B cell (primary cell): ENCODE measurements around the gene PTMA. TPM values are rescaled to one million over a fixed set of nuclear protein-coding genes. Genes with fewer than 3 reads are reported as not detected.
A peak's percentile ranks its signal among the peaks of the same experiment; 100 is the strongest.

ENCODE experiments used
- ATAC-seq: fragments of 200-7000 bp; cut with Tn5 transposase; one replicate; pipeline ENCODE4 v1.10.0; 2021; ENCODE audit warnings: low read depth, mild to moderate bottlenecking, moderate number of reproducible peaks, moderate library complexity
- CTCF ChIA-PET: fragments of 350-600 bp; sonication (Branson Sonifier 250); formaldehyde crosslinking; loops from one replicate; lab custom pipeline; 2021; ENCODE audit warnings: antibody characterized with exemption, inconsistent platforms; lab: Charles Lee
- POLR2A ChIA-PET: fragments of 350-600 bp; sonication (Branson Sonifier 250); formaldehyde crosslinking; loops from one replicate; lab custom pipeline; 2021; ENCODE audit warnings: antibody characterized with exemption; lab: Charles Lee
- DNase-seq: peaks from one replicate; pipeline ENCODE4 v3.0.0; 2013
- H2AFZ ChIP-seq: 2 replicates; pipeline ENCODE4 v1.6.1; 2012; ENCODE audit warnings: mild to moderate bottlenecking, low read depth, low read length; ENCODE audit not compliant: insufficient read depth, poor library complexity, severe bottlenecking
- H3K27ac ChIP-seq, 2 donors: 1 replicate in 1 of 2; 2 replicates in 1 of 2; pipeline ENCODE4 v1.5.1; 2012 to 2013; ENCODE audit warnings: low read length in 2 of 2, mild to moderate bottlenecking in 2 of 2, moderate library complexity in 1 of 2
- H3K27me3 ChIP-seq, 4 experiments: fragments of 200-600 bp in 1 of 4; sonication (generic) in 1 of 4; replicated peaks in 1 of 4; 1 replicate in 2 of 4; 2 replicates in 2 of 4; pipeline versions ENCODE4 v1.6.1 to v1.7.0; 2013 to 2016; ENCODE audit warnings: low read length in 3 of 4, mild to moderate bottlenecking in 2 of 4, mixed read lengths in 1 of 4, moderate library complexity in 1 of 4; ENCODE audit not compliant: insufficient read depth in 4 of 4, control insufficient read depth in 3 of 4; ENCODE audit errors: control extremely low read depth in 1 of 4
- H3K36me3 ChIP-seq, 2 experiments: replicated peaks in 1 of 2; 1 replicate in 1 of 2; 2 replicates in 1 of 2; pipeline versions ENCODE4 v1.6.1 to v1.7.1; 2013; ENCODE audit warnings: low read length in 1 of 2; ENCODE audit not compliant: insufficient read depth in 2 of 2, control insufficient read depth in 1 of 2; ENCODE audit errors: control extremely low read depth in 1 of 2, extremely low read depth in 1 of 2
- H3K4me1 ChIP-seq, 2 donors: fragments of 200-600 bp in 1 of 2; sonication (generic) in 1 of 2; 1 replicate in 1 of 2; 2 replicates in 1 of 2; pipeline versions ENCODE4 v1.5.1 to v1.6.1; 2013 to 2017; ENCODE audit warnings: low read length in 2 of 2; ENCODE audit not compliant: control insufficient read depth in 2 of 2, insufficient read depth in 2 of 2
- H3K4me2 ChIP-seq: replicated peaks from 2 replicates; pipeline ENCODE3; 2012; ENCODE audit warnings: mild to moderate bottlenecking, low read depth, low read length; ENCODE audit not compliant: poor library complexity, severe bottlenecking
- H3K4me3 ChIP-seq, 5 experiments: fragments of 200-600 bp in 1 of 5; sonication (generic) in 1 of 5; 1 replicate in 3 of 5; 2 replicates in 2 of 5; pipeline versions ENCODE4 v1.5.1 to v1.7.0; 2011 to 2016; ENCODE audit warnings: low read length in 4 of 5, mild to moderate bottlenecking in 4 of 5, low read depth in 2 of 5, control low read depth in 1 of 5, moderate library complexity in 1 of 5; ENCODE audit not compliant: insufficient read depth in 1 of 5; ENCODE audit errors: control extremely low read depth in 1 of 5, extremely low read depth in 1 of 5
- H3K79me2 ChIP-seq: fragments of 200-600 bp; sonication (generic); one replicate; pipeline ENCODE4 v1.6.0; 2016; ENCODE audit warnings: low read length; ENCODE audit not compliant: control insufficient read depth, insufficient read depth
- H3K9ac ChIP-seq: fragments of 200-600 bp; sonication (generic); 2 replicates; pipeline ENCODE4 v1.6.1; 2017; ENCODE audit warnings: mild to moderate bottlenecking, low read length, moderate library complexity
- H3K9me3 ChIP-seq, 3 donors: one replicate each; pipeline versions ENCODE4 v1.6.1 to v1.7.1; 2013; ENCODE audit warnings: low read length in 2 of 3; ENCODE audit not compliant: control insufficient read depth in 2 of 3, insufficient read depth in 1 of 3; ENCODE audit errors: control extremely low read depth in 1 of 3
- H4K20me1 ChIP-seq: 2 replicates; pipeline ENCODE4 v1.6.0; 2012; ENCODE audit warnings: mild to moderate bottlenecking, low read length; ENCODE audit not compliant: insufficient read depth, control insufficient read depth, poor library complexity, severe bottlenecking
- H3K27ac Mint-ChIP-seq: one replicate; pipeline ENCODE4 v1.8.0; 2021; ENCODE audit warnings: mixed read lengths
- H3K27me3 Mint-ChIP-seq: one replicate; pipeline ENCODE4 v1.8.0; 2021; ENCODE audit warnings: mixed read lengths
- H3K4me1 Mint-ChIP-seq: one replicate; pipeline ENCODE4 v1.8.0; 2021; ENCODE audit warnings: mixed read lengths
- H3K4me3 Mint-ChIP-seq: one replicate; pipeline ENCODE4 v1.8.0; 2021; ENCODE audit warnings: mixed read lengths
- H3K9me3 Mint-ChIP-seq: one replicate; pipeline ENCODE4 v1.8.0; 2022; ENCODE audit warnings: mixed read lengths; ENCODE audit not compliant: insufficient read depth
- EZH2 ChIP-seq: IDR thresholded peaks from 2 replicates; pipeline ENCODE4 v1.6.1; 2012; ENCODE audit warnings: borderline replicate concordance, low read depth, mild to moderate bottlenecking, moderate library complexity, low read length; ENCODE audit not compliant: insufficient read depth, poor library complexity, severe bottlenecking
- WGBS: methylation state at CpG from one replicate; pipeline ENCODE4 v1.1.5; 2013; ENCODE audit warnings: missing lambda C conversion rate; ENCODE audit not compliant: insufficient coverage; 5-methylcytosine and 5-hydroxymethylcytosine counted together
- intact Hi-C: fragments of 100-400 bp; cut with micrococcal nuclease; formaldehyde crosslinking; loops from one replicate; pipeline ENCODE4 v1.10.0; 2022
- polyA plus RNA-seq: library from polyadenylated mRNA; depleted of rRNA; stranded (reverse); fragments of >200 nt; gene quantifications from 2 replicates; pipeline ENCODE4 v1.2.3, GENCODE V29; 2012
- total RNA-seq, 2 donors: library from RNA; stranded (reverse); fragments of 120-200 nt in 1 of 2; gene quantifications; 1 replicate in 1 of 2; 2 replicates in 1 of 2; pipeline versions ENCODE4 v1.2.3 to v1.2.4, GENCODE V29; 2013 to 2022
- TF ChIP-seq, protein P1 (sequence below): fragments of 200-600 bp; IDR thresholded peaks from one replicate; pipeline ENCODE4 v1.8.0; 2022; ENCODE audit warnings: antibody characterized with exemption, mild to moderate bottlenecking

The PTMA gene
- total and polyA plus RNA-seq, 2 donors (not counting 1 experiment from before 2014, with no cell fraction given), result 713 to 2,282 TPM

DNA sequence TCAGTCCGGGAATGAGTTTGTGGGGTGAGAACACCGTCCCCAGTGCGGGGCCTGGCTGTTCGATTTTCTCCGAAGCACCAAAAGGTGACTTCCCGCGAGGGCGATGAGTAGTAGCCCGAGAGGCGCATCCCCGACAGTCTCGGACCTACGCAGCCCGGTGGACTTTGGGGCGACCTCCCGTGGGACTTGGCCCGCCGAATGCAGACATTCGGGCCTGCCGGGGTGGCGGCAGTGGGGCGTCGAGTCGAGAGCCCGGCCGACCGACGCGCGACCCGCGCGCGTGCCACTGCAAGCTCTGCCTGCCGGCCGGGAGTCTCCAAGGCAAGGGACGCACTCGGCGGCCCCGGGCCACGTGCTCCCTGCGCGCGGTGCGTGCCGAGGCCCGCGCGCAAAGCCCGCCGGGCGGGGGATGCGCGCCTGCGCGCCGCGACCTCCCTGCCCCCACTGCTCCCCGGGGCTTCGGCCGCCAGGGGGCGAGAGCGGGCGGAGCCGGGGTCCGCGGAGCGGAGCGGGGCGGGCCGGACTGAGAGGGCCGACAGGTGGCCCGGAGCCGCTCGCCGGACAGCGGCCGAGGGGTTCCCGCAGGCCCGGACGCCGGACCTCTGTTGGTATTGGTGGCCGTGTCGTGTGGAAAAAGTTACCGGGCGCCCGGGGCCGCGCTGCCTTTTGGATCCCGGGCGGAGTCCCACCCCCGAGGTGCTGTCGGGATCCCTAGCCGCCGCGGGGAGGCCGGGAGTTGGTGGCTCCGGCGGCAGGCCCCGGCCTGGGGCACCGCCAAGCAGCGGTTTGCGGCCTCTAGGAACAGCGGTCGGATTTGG, 1.9 kb downstream of the PTMA start:
- peak; percentile 94 for DNase-seq
- WGBS, result under 1% methylated on average over 105 of the region's 105 CpGs
- Mint-ChIP-seq H3K9me3 (no peaks in the 10 kb centered on the region), H3K4me1 (peaks cover 50% of the 10 kb centered on the region), H3K27me3 (no peaks in the 10 kb centered on the region), H3K27ac (peak overlapping the region; percentile 97), H3K4me3 (peak overlapping the region; percentile 95)
- Histone ChIP-seq H3K4me1 (peaks cover 42 to 62% of the 10 kb centered on the region in 2 donors), H3K9me3 (no peaks in the 10 kb centered on the region), H3K27me3 (no peaks in the 10 kb centered on the region), H3K4me2 (peak overlapping the region; percentile 94), H3K4me3 (peak overlapping the region; percentile 60 to 99 (median 98)), H3K79me2 (peaks cover 71% of the 10 kb centered on the region), H3K36me3 (peaks cover 0 to 32% of the 10 kb centered on the region in 2 experiments), H4K20me1 (peaks cover 58% of the 10 kb centered on the region), H2AFZ (no peak overlapping the region), H3K9ac (peak overlapping the region; percentile 99), H3K27ac (peak overlapping the region; percentile 93 to 98)
- TF ChIP-seq, protein P1, sequence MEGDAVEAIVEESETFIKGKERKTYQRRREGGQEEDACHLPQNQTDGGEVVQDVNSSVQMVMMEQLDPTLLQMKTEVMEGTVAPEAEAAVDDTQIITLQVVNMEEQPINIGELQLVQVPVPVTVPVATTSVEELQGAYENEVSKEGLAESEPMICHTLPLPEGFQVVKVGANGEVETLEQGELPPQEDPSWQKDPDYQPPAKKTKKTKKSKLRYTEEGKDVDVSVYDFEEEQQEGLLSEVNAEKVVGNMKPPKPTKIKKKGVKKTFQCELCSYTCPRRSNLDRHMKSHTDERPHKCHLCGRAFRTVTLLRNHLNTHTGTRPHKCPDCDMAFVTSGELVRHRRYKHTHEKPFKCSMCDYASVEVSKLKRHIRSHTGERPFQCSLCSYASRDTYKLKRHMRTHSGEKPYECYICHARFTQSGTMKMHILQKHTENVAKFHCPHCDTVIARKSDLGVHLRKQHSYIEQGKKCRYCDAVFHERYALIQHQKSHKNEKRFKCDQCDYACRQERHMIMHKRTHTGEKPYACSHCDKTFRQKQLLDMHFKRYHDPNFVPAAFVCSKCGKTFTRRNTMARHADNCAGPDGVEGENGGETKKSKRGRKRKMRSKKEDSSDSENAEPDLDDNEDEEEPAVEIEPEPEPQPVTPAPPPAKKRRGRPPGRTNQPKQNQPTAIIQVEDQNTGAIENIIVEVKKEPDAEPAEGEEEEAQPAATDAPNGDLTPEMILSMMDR, result peak; percentile 84
- TF ChIP-seq EZH2, result no peak
- intact Hi-C loops, result no loop called here
- ATAC-seq, result peak; percentile 15
- ChIA-PET CTCF (interaction anchor here (0.6 to 8.2 kb wide), 6 partner anchors 16 to 1145 kb away, joined by 3 to 208 read pairs (median 4); no protein-coding TSS in a partner anchor), POLR2A (interaction anchor here (1.0 to 5.7 kb wide), 6 partner anchors 23 to 196 kb away, joined by 3 to 345 read pairs (median 61); no protein-coding TSS in a partner anchor)
